Right lobe of liver (tissue), 6 donors: ENCODE data around the gene GPA33. TPM values are rescaled to one million over a fixed set of nuclear protein-coding genes. Genes with fewer than 3 reads are reported as not detected.

ENCODE experiments used
- ATAC-seq, 4 donors: fragments of 200-7000 bp; cut with Tn5 transposase; one replicate each; pipeline ENCODE4 v1.9.1; 2020; ENCODE audit warnings: mild to moderate bottlenecking in 4 of 4, moderate library complexity in 4 of 4
- DNase-seq, 3 donors: peaks; one replicate each; pipeline ENCODE4 v3.0.0-alpha.2; 2020
- H3K27ac ChIP-seq, 3 donors: fragments of 200-600 bp; one replicate each; pipeline ENCODE4 v1.8.0; 2022
- H3K27me3 ChIP-seq, 2 donors: fragments of 200-600 bp; one replicate each; pipeline ENCODE4 v1.8.0; 2022
- H3K36me3 ChIP-seq, 4 donors: fragments of 200-600 bp; sonication (generic) in 1 of 4; one replicate each; pipeline versions ENCODE4 v1.5.1 to v1.8.0; 2017 to 2022; ENCODE audit warnings: control low read depth in 1 of 4
- H3K4me1 ChIP-seq, 4 donors: fragments of 200-600 bp; sonication (generic) in 1 of 4; one replicate each; pipeline versions ENCODE4 v1.5.1 to v1.8.0; 2017 to 2022; ENCODE audit warnings: control low read depth in 1 of 4
- H3K4me3 ChIP-seq, 3 donors: fragments of 200-600 bp; one replicate each; pipeline ENCODE4 v1.8.0; 2022
- H3K9me3 ChIP-seq, 4 donors: fragments of 200-600 bp; sonication (generic) in 1 of 4; one replicate each; pipeline versions ENCODE4 v1.5.1 to v1.8.0; 2017 to 2022; ENCODE audit warnings: control low read depth in 1 of 4
- CTCF ChIP-seq, 4 donors: fragments of 200-600 bp in 3 of 4; fragments of 450-650 bp in 1 of 4; IDR thresholded peaks; one replicate each; pipeline versions ENCODE4 v1.5.1 to v1.8.0; 2016 to 2022; ENCODE audit warnings: antibody characterized with exemption in 4 of 4, mild to moderate bottlenecking in 2 of 4
- POLR2A ChIP-seq: fragments of 450-650 bp; IDR thresholded peaks from one replicate; pipeline ENCODE4 v1.6.1; 2017; ENCODE audit warnings: antibody characterized with exemption, mild to moderate bottlenecking
- WGBS: methylation state at CpG from one replicate; pipeline ENCODE4 v1.1.6; 2018; ENCODE audit warnings: low coverage, low lambda C conversion rate; ENCODE audit not compliant: insufficient coverage; ENCODE audit errors: missing lambda C conversion rate; 5-methylcytosine and 5-hydroxymethylcytosine counted together
- intact Hi-C, 2 donors: fragments of 100-400 bp; cut with DNase I; formaldehyde crosslinking; loops; one replicate each; pipeline versions ENCODE4 v1.11.2 to v1.14.1; 2022
- total RNA-seq, 6 experiments: library from RNA; depleted of rRNA in 2 of 6; stranded (reverse); fragments of >200 nt in 2 of 6; fragmentation: NEBNext Ultra II Directional in 3 of 6; extraction: Animal tissue kit (Norgen Biotek cat#: 25700) in 3 of 6; gene quantifications; one replicate each; pipeline versions ENCODE4 v1.1.0 to v1.2.4, GENCODE V29; 2016 to 2023
- donor health status: DM: no; HTN: yes; CAD: no.
- donor health status: DM: no; HTN: no; CAD: no.
- donor health status: DM: no; HTN: no; CAD: no.
- donor health status: DM: no; HTN: yes; CAD: no.
- donor health status: DM: no; HTN: yes; CAD: no.

Gene GPA33
- total RNA-seq, 6 experiments from 2014 or later = 0.12 TPM; not detected in 5

- no peak for ATAC-seq
- H3K4me1 ChIP-seq = no peaks in the 10 kb centered on the region
- no peaks in the 10 kb centered on the region for H3K36me3 ChIP-seq
- TF ChIP-seq POLR2A (no peak), CTCF (IDR thresholded peaks at IDR 0.05) (no peak)
- whole genome bisulfite sequencing = 61% methylated on average over 6 of the region's 8 CpGs
- H3K27me3 ChIP-seq = no peaks in the 10 kb centered on the region
- H3K4me3 ChIP-seq = no peak within 1 kb of the TSS
- H3K9me3 ChIP-seq = no peaks in the 10 kb centered on the region
- intact Hi-C loops = no loop called here
- no peak within 1 kb of the TSS for H3K27ac ChIP-seq
- DNase-seq = no peak
Measured at GRCh38 chr1:167093846-167094516, 3.8 kb upstream of the GPA33 start, which contains the start of gene STYXL2. STYXL2 (plus strand) TSS chr1:167094075; CDS start chr1:167094850, 775 bp downstream.

- Histone ChIP-seq H3K36me3 (no peaks in the 10 kb centered on the region), H3K27me3 (no peaks in the 10 kb centered on the region), H3K9me3 (no peaks in the 10 kb centered on the region), H3K27ac (no peak overlapping the region), H3K4me3 (no peak overlapping the region), H3K4me1 (no peaks in the 10 kb centered on the region)
- no peak for TF ChIP-seq CTCF (IDR thresholded peaks at IDR 0.05)
- no peak for TF ChIP-seq POLR2A
- DNase-seq (no peak), ATAC-seq (no peak)
- intact Hi-C loops = no loop called here
- WGBS = 86% methylated on average over 1 of the region's 1 CpG
Measured at GRCh38 chr1:167092653-167093052, 2.5 kb upstream of the GPA33 start.

DNA sequence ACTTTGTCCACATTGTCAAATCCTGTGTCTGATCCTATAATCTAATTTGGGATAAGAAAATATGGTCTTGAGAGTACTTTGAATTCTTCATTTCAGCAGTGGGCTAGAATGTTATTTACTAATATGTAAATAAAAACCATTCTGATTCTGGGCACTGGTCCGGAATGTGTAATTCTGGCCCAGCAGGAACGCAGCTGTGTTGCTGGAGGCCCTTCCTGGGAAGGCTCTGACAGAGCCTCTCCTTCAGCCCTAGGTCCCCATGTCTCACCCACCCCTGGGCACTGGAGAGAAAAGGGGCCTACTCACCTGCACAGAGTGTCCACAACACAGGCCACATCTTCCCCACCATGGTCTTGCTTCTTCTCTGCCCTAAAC lies 251 bp downstream of the GPA33 start:
- H3K27me3 ChIP-seq = no peaks in the 10 kb centered on the region
- H3K36me3 ChIP-seq = no peaks in the 10 kb centered on the region
- intact Hi-C loops = no loop called here
- no peaks in the 10 kb centered on the region for H3K9me3 ChIP-seq
- no peaks in the 10 kb centered on the region for H3K4me1 ChIP-seq
- no peak for DNase-seq
- no peak for ATAC-seq
- H3K4me3 ChIP-seq = no peak overlapping the region
- no peak for TF ChIP-seq CTCF (IDR thresholded peaks at IDR 0.05)
- TF ChIP-seq POLR2A = no peak
- 46% methylated on average over 2 of the region's 2 CpGs for WGBS
- H3K27ac ChIP-seq = no peak overlapping the region

DNA sequence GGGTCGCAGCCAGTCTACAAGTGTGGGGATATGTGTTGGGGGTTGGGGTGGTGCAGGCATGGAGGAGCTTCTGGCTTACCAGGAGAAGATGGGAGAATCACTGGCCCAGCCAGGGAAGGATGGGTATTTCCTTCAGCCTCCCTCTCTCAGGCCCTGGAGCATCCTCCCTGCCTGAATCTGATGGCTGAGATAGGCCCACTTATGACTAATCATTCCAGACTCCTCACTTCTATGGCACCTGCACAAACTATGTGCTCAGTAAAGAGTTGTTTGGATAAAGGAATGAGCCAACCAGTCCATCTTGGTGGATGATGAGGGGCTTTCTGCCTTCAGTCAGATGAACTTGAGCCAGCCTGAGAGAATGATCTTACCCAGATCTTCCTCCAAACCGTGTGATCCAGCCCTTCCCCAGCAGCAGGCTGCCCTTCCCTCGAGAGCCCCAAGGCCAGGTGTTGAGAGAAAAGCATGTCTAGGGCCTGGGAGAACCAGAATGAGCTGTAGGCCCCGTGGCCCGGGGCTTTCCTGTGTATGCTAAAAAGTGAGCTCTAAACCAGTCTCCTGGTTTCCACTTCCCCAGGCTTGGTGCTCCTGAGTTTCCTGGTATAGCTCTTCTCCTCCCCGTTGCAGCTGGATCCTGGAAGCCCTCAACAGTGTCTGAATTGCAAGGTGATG lies 1.3 kb downstream of the GPA33 start:
- Histone ChIP-seq H3K4me1 (no peaks in the 10 kb centered on the region), H3K27me3 (no peaks in the 10 kb centered on the region), H3K9me3 (no peaks in the 10 kb centered on the region), H3K27ac (no peak overlapping the region), H3K36me3 (no peaks in the 10 kb centered on the region), H3K4me3 (no peak overlapping the region)
- no peak for ATAC-seq
- TF ChIP-seq POLR2A (no peak), CTCF (IDR thresholded peaks at IDR 0.05) (no peak)
- 80% methylated on average over 1 of the region's 6 CpGs for WGBS
- DNase-seq = no peak
- intact Hi-C loops = no loop called here
